PC-9 (cell line): Measurements from ENCODE around the gene FLOT1. TPM values are rescaled to one million over a fixed set of nuclear protein-coding genes. Genes with fewer than 3 reads are reported as not detected.
A peak's percentile ranks its signal among the peaks of the same experiment; 100 is the strongest.
"Not testable (repeated sequence)": the region's sequence is repeated elsewhere in the genome, so short reads cannot be mapped to it uniquely, and the experiment has no call there.

Experiments
- BruUV-seq: library from RNA; stranded (reverse); fragments of 400-500 nt; replicated peaks from 2 replicates; lab custom pipeline; 2021; lab: Mats Ljungman, UMichigan
- CTCF ChIA-PET: fragments of 300-600 bp; sonication (Branson Sonifier 250); formaldehyde crosslinking; loops from one replicate; lab custom pipeline; 2022; ENCODE audit warnings: antibody characterized with exemption; lab: Charles Lee
- POLR2A ChIA-PET: fragments of 300-600 bp; sonication (Branson Sonifier 250); formaldehyde crosslinking; loops from one replicate; lab custom pipeline; 2022; ENCODE audit warnings: antibody characterized with exemption; ENCODE audit not compliant: unreplicated experiment; lab: Charles Lee
- DNase-seq, 2 experiments: peaks; one replicate each; pipeline versions ENCODE4 v3.0.0 to v3.0.0-alpha.2; 2015 to 2022; ENCODE audit warnings: mixed read lengths in 1 of 2
- H2AFZ ChIP-seq: fragments of 200-600 bp; sonication (generic); 2 replicates; pipeline ENCODE4 v1.8.1; 2017; ENCODE audit warnings: antibody characterized with exemption
- H3F3A ChIP-seq: fragments of 200-600 bp; sonication (generic); 2 replicates; pipeline ENCODE4 v1.8.1; 2017; ENCODE audit warnings: antibody characterized with exemption, mild to moderate bottlenecking, low read depth; ENCODE audit not compliant: insufficient read depth
- H3K27ac ChIP-seq: fragments of 200-600 bp; sonication (generic); 2 replicates; pipeline ENCODE4 v1.6.1; 2016; ENCODE audit warnings: mixed run types
- H3K27me3 ChIP-seq: fragments of 200-600 bp; sonication (generic); 2 replicates; pipeline ENCODE4 v1.6.1; 2016; ENCODE audit warnings: low read depth, mixed run types; ENCODE audit not compliant: insufficient read depth
- H3K36me3 ChIP-seq: fragments of 200-600 bp; sonication (generic); 2 replicates; pipeline ENCODE4 v1.6.1; 2016; ENCODE audit warnings: low read depth, mixed run types
- H3K4me1 ChIP-seq: fragments of 200-600 bp; sonication (generic); replicated peaks from 2 replicates; pipeline ENCODE4 v1.6.1; 2016; ENCODE audit warnings: mixed run types; ENCODE audit not compliant: insufficient read depth
- H3K4me2 ChIP-seq: fragments of 200-600 bp; sonication (generic); 2 replicates; pipeline ENCODE4 v1.6.1; 2017; ENCODE audit warnings: mixed run types
- H3K4me3 ChIP-seq: fragments of 200-600 bp; sonication (generic); 2 replicates; pipeline ENCODE4 v1.6.1; 2016; ENCODE audit warnings: mixed run types
- H3K79me2 ChIP-seq: fragments of 200-600 bp; sonication (generic); 2 replicates; pipeline ENCODE4 v1.6.1; 2017; ENCODE audit warnings: low read depth, mixed run types
- H3K9me2 ChIP-seq: fragments of 200-600 bp; sonication (generic); 2 replicates; pipeline ENCODE4 v1.8.1; 2017; ENCODE audit warnings: mild to moderate bottlenecking; ENCODE audit not compliant: insufficient read depth
- H3K9me3 ChIP-seq: fragments of 200-600 bp; sonication (generic); 2 replicates; pipeline ENCODE4 v1.8.1; 2016; ENCODE audit warnings: low read depth; ENCODE audit not compliant: insufficient read depth
- H4K20me1 ChIP-seq: fragments of 200-600 bp; sonication (generic); 2 replicates; pipeline ENCODE4 v1.8.1; 2017; ENCODE audit not compliant: insufficient read depth
- EZH2 ChIP-seq: fragments of 200-600 bp; sonication (generic); IDR thresholded peaks from 2 replicates; pipeline ENCODE4 v1.8.0; 2017; ENCODE audit warnings: antibody characterized with exemption, low read depth
- intact Hi-C: fragments of 100-400 bp; cut with micrococcal nuclease; formaldehyde crosslinking; loops from one replicate; pipeline ENCODE4 v1.10.0; 2022; ENCODE audit not compliant: unreplicated experiment
- total RNA-seq: library from RNA; stranded (reverse); gene quantifications from 2 replicates; pipeline ENCODE4 v1.2.3, GENCODE V29; 2021
- TF ChIP-seq, protein P1 (sequence below): fragments of 200-600 bp; sonication (generic); conservative IDR thresholded peaks from 2 replicates; pipeline ENCODE4 v1.6.1; 2017; ENCODE audit warnings: mixed run types, antibody characterized with exemption, mild to moderate bottlenecking, moderate library complexity

The FLOT1 gene
- total RNA-seq, 1 experiment from 2014 or later, result 225 TPM

DNA sequence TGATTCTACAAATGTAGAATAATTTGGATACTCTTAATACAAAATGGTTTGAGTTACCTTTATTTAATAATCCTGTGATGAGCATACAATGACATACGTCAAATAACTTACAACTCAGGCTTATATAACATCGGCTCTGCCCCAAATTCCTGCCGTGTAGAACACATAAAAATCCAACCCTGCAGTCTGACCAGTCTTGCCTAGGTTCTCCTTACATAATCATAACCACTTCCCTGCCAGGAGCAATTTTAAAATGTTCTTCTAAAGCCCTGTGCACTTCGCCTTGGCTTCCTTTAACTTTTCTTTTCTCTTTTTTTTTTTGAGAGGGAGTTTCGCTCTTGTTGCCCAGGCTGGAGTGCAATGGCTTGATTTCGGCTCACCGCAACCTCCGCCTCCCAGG, 18.1 kb upstream of the FLOT1 start:
- H3K27ac ChIP-seq, result no peak overlapping the region
- peaks cover 47% of the 10 kb centered on the region for H3K4me1 ChIP-seq
- no peaks in the 10 kb centered on the region for H3K79me2 ChIP-seq
- CTCF ChIA-PET, result no interaction called here
- H3F3A ChIP-seq, result peaks cover 53% of the 10 kb centered on the region
- no peaks in the 10 kb centered on the region for H3K27me3 ChIP-seq
- POLR2A ChIA-PET, result interaction anchor here (0.7 kb wide), 1 partner anchor 60 kb away, joined by 5 read pairs; no protein-coding TSS in a partner anchor
- H3K4me3 ChIP-seq, result no peak overlapping the region
- intact Hi-C loops, result no loop called here
- no peaks in the 10 kb centered on the region for H3K36me3 ChIP-seq
- H2AFZ ChIP-seq, result no peak overlapping the region
- H3K9me3 ChIP-seq, result no peaks in the 10 kb centered on the region
- BruUV-seq, result no TSS peak
- H4K20me1 ChIP-seq, result no peaks in the 10 kb centered on the region
- no peak overlapping the region for H3K4me2 ChIP-seq
- no peak for TF ChIP-seq EZH2
- TF ChIP-seq, protein P1, sequence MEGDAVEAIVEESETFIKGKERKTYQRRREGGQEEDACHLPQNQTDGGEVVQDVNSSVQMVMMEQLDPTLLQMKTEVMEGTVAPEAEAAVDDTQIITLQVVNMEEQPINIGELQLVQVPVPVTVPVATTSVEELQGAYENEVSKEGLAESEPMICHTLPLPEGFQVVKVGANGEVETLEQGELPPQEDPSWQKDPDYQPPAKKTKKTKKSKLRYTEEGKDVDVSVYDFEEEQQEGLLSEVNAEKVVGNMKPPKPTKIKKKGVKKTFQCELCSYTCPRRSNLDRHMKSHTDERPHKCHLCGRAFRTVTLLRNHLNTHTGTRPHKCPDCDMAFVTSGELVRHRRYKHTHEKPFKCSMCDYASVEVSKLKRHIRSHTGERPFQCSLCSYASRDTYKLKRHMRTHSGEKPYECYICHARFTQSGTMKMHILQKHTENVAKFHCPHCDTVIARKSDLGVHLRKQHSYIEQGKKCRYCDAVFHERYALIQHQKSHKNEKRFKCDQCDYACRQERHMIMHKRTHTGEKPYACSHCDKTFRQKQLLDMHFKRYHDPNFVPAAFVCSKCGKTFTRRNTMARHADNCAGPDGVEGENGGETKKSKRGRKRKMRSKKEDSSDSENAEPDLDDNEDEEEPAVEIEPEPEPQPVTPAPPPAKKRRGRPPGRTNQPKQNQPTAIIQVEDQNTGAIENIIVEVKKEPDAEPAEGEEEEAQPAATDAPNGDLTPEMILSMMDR, result no peak
- DNase-seq, result no peak
- no peaks in the 10 kb centered on the region for H3K9me2 ChIP-seq

DNA sequence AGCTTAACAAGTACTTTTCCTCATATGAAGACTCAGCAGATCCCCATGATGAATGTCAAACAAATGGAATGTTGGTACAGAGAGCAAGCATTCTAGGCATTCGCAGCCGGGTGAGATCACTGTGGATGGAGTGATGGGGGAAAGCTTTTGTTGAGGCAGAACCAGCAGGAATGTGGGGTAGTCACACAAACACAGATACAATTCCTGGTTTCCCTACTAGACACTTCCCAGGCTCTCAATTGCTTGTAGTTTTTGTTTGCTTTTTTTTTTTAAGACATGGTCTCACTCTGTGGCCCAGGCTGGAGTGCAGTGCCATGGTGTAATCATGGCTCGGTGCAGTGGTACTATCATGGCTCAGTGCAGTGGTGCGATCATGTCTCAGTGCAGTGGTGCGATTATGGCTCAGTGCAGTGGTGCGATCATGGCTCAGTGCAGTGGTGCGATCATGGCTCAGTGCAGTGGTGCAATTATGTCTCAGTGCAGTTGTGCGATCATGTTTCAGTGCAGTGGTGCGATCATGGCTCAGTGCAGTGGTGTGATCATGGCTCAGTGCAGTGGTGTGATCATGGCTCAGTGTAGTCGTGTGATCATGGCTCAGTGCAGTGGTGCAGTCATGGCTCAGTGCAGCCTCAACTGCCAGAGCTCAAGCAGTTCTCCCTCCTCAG, 17.2 kb upstream of the FLOT1 start:
- H3K27ac ChIP-seq, result peak overlapping the region; percentile 31; the same call in 1 of the 2 replicates
- no peaks in the 10 kb centered on the region for H3K79me2 ChIP-seq
- no peaks in the 10 kb centered on the region for H3K36me3 ChIP-seq
- H3K4me1 ChIP-seq, result peaks cover 45% of the 10 kb centered on the region
- DNase-seq, result peak; percentile 71 to 77
- peaks cover 48% of the 10 kb centered on the region for H3F3A ChIP-seq
- no peaks in the 10 kb centered on the region for H4K20me1 ChIP-seq
- no peaks in the 10 kb centered on the region for H3K27me3 ChIP-seq
- TF ChIP-seq, protein P1, result no peak
- TF ChIP-seq EZH2, result no peak
- no peak overlapping the region for H3K4me2 ChIP-seq
- intact Hi-C loops, result no loop called here
- no peak overlapping the region for H2AFZ ChIP-seq
- no peak overlapping the region for H3K4me3 ChIP-seq
- no TSS peak for BruUV-seq
- CTCF ChIA-PET, result interaction anchor here (0.5 to 1.1 kb wide), 3 partner anchors 29 to 232 kb away, joined by 3 to 7 read pairs (median 4); no protein-coding TSS in a partner anchor
- H3K9me3 ChIP-seq, result no peaks in the 10 kb centered on the region
- H3K9me2 ChIP-seq, result no peaks in the 10 kb centered on the region
- POLR2A ChIA-PET, result interaction anchor here (0.6 to 1.0 kb wide), 2 partner anchors 11 to 60 kb away, joined by 4 to 5 read pairs; no protein-coding TSS in a partner anchor

- Histone ChIP-seq H3K79me2 (no peaks in the 10 kb centered on the region), H3K4me1 (peaks cover 39% of the 10 kb centered on the region), H3F3A (peaks cover 44% of the 10 kb centered on the region), H3K9me3 (no peaks in the 10 kb centered on the region), H3K27me3 (no peaks in the 10 kb centered on the region), H3K9me2 (no peaks in the 10 kb centered on the region), H3K4me2 (0 out of 2 replicates have a peak overlapping the region, but pooled peaks have one; percentile 6), H3K36me3 (no peaks in the 10 kb centered on the region), H4K20me1 (no peaks in the 10 kb centered on the region), H3K4me3 (no peak overlapping the region), H3K27ac (peak overlapping the region; percentile 4; the same call in 1 of the 2 replicates), H2AFZ (no peak overlapping the region)
- BruUV-seq, result no TSS peak
- intact Hi-C loops, result no loop called here
- TF ChIP-seq EZH2, result no peak
- ChIA-PET POLR2A (interaction anchor here (0.5 to 1.0 kb wide), 2 partner anchors 24 to 63 kb away, joined by 3 to 7 read pairs; no protein-coding TSS in a partner anchor), CTCF (no interaction called here)
- DNase-seq, result peak in 1 of 2 experiments; percentile 54
These were observed 14.9 kb upstream of the FLOT1 start for GRCh38 chr6:30757261-30757904.

GRCh38 chr6:30756405-30757003, 14.0 kb upstream of the FLOT1 start:
- H3K79me2 ChIP-seq, H3K4me3 ChIP-seq, H4K20me1 ChIP-seq, H3K9me3 ChIP-seq, H3K27me3 ChIP-seq, BruUV-seq, intact Hi-C loops, H2AFZ ChIP-seq, DNase-seq, H3K4me2 ChIP-seq, H3K36me3 ChIP-seq, H3K9me2 ChIP-seq, CTCF ChIA-PET: not testable (repeated sequence)
- H3K4me1 ChIP-seq, result peaks cover 46% of the 10 kb centered on the region
- H3K27ac ChIP-seq, result peak overlapping the region; percentile 4; the same call in 1 of the 2 replicates
- H3F3A ChIP-seq, result peaks cover 45% of the 10 kb centered on the region
- POLR2A ChIA-PET, result interaction anchor here (0.5 kb wide), 1 partner anchor 36 kb away, joined by 18 read pairs; no protein-coding TSS in a partner anchor
